HFFc6 (cell line): ENCODE results near the gene SLAIN1. TPM values are rescaled to one million over a fixed set of nuclear protein-coding genes. Genes with fewer than 3 reads are reported as not detected.

Experiments used
- DNase-seq: peaks from one replicate; pipeline ENCODE4 v3.0.0-alpha.2; 2018
- H3K27ac Mint-ChIP-seq: 2 replicates; pipeline ENCODE4 v1.8.0; 2020; ENCODE audit warnings: mild to moderate bottlenecking, mixed read lengths
- H3K27me3 Mint-ChIP-seq: 2 replicates; pipeline ENCODE4 v1.8.0; 2021; ENCODE audit warnings: mild to moderate bottlenecking, moderate library complexity, mixed read lengths; ENCODE audit not compliant: insufficient read depth
- H3K36me3 Mint-ChIP-seq: 2 replicates; pipeline ENCODE4 v1.8.0; 2021; ENCODE audit warnings: low read depth, mixed read lengths
- H3K4me1 Mint-ChIP-seq: 2 replicates; pipeline ENCODE4 v1.8.0; 2020; ENCODE audit warnings: low read depth, mixed read lengths
- H3K4me3 Mint-ChIP-seq: 2 replicates; pipeline ENCODE4 v1.8.0; 2020; ENCODE audit warnings: mild to moderate bottlenecking, moderate library complexity, mixed read lengths
- H3K9me3 Mint-ChIP-seq: 2 replicates; pipeline ENCODE4 v1.8.0; 2020; ENCODE audit warnings: mild to moderate bottlenecking, mixed read lengths
- CTCF ChIP-seq: fragments of 200-600 bp; sonication (generic); IDR thresholded peaks from 2 replicates; pipeline ENCODE4 v1.5.0; 2021; ENCODE audit warnings: antibody characterized with exemption, mild to moderate bottlenecking
- total RNA-seq, 6 experiments: library from RNA; stranded (reverse); fragmentation: NEBNext Ultra II Directional; extraction: Animal tissue kit (Norgen Biotek cat#: 25700); gene quantifications; 2 replicates in 1 of 6; 3 replicates in 5 of 6; pipeline ENCODE4 v1.2.3, GENCODE V29; 2021

The SLAIN1 gene
- total RNA-seq, 6 experiments from 2014 or later: 0.09 to 0.56 (median 0.24) TPM; not detected in 3

- Mint-ChIP-seq H3K27me3 (no peaks in the 10 kb centered on the region), H3K27ac (no peak overlapping the region), H3K4me1 (no peaks in the 10 kb centered on the region), H3K4me3 (no peak overlapping the region), H3K9me3 (peaks cover 46% of the 10 kb centered on the region), H3K36me3 (no peaks in the 10 kb centered on the region)
- no peak for TF ChIP-seq CTCF
- no peak for DNase-seq
These were observed 22.6 kb upstream of the SLAIN1 start for GRCh38 chr13:77674852-77675251.

GRCh38 chr13:77678691-77679235 lies 18.7 kb upstream of the SLAIN1 start:
- Mint-ChIP-seq H3K36me3 (no peaks in the 10 kb centered on the region), H3K4me3 (no peak overlapping the region), H3K27me3 (no peaks in the 10 kb centered on the region), H3K9me3 (peaks cover 31% of the 10 kb centered on the region), H3K27ac (no peak overlapping the region), H3K4me1 (no peaks in the 10 kb centered on the region)
- no peak for TF ChIP-seq CTCF
- no peak for DNase-seq

- TF ChIP-seq CTCF: no peak
- H3K36me3 Mint-ChIP-seq: no peaks in the 10 kb centered on the region
- no peak overlapping the region for H3K4me3 Mint-ChIP-seq
- H3K27ac Mint-ChIP-seq: no peak overlapping the region
- H3K27me3 Mint-ChIP-seq: no peaks in the 10 kb centered on the region
- H3K9me3 Mint-ChIP-seq: no peaks in the 10 kb centered on the region; the same call in 1 of the 2 replicates
- no peaks in the 10 kb centered on the region for H3K4me1 Mint-ChIP-seq
- DNase-seq: no peak
These were observed 9.7 kb upstream of the SLAIN1 start for GRCh38 chr13:77687799-77688198.

- no peak for DNase-seq
- Mint-ChIP-seq H3K36me3 (no peaks in the 10 kb centered on the region), H3K27ac (no peak overlapping the region), H3K4me1 (no peaks in the 10 kb centered on the region), H3K27me3 (no peaks in the 10 kb centered on the region; the same call in 1 of the 2 replicates), H3K9me3 (no peaks in the 10 kb centered on the region; the same call in 1 of the 2 replicates), H3K4me3 (no peak overlapping the region)
- TF ChIP-seq CTCF: no peak
These were observed 5.6 kb upstream of the SLAIN1 start for GRCh38 chr13:77691871-77692270.

- H3K36me3 Mint-ChIP-seq: no peaks in the 10 kb centered on the region
- no peaks in the 10 kb centered on the region for H3K4me1 Mint-ChIP-seq
- H3K9me3 Mint-ChIP-seq: no peaks in the 10 kb centered on the region
- H3K27ac Mint-ChIP-seq: no peak overlapping the region
- H3K4me3 Mint-ChIP-seq: no peak overlapping the region
- DNase-seq: no peak
- no peak for TF ChIP-seq CTCF
- no peaks in the 10 kb centered on the region; the same call in 1 of the 2 replicates for H3K27me3 Mint-ChIP-seq
These were observed 4.6 kb upstream of the SLAIN1 start for GRCh38 chr13:77692746-77693448.
